Right lobe of liver (tissue), 6 donors: ENCODE measurements around the gene ANOS1. TPM values are rescaled to one million over a fixed set of nuclear protein-coding genes. Genes with fewer than 3 reads are reported as not detected.

Experiments used
- ATAC-seq, 4 donors: fragments of 200-7000 bp; cut with Tn5 transposase; one replicate each; pipeline ENCODE4 v1.9.1; 2020; ENCODE audit warnings: mild to moderate bottlenecking in 4 of 4, moderate library complexity in 4 of 4
- DNase-seq, 3 donors: peaks; one replicate each; pipeline ENCODE4 v3.0.0-alpha.2; 2020
- H3K27ac ChIP-seq, 3 donors: fragments of 200-600 bp; one replicate each; pipeline ENCODE4 v1.8.0; 2022
- H3K27me3 ChIP-seq, 2 donors: fragments of 200-600 bp; one replicate each; pipeline ENCODE4 v1.8.0; 2022
- H3K36me3 ChIP-seq, 4 donors: fragments of 200-600 bp; sonication (generic) in 1 of 4; one replicate each; pipeline versions ENCODE4 v1.5.1 to v1.8.0; 2017 to 2022; ENCODE audit warnings: control low read depth in 1 of 4
- H3K4me1 ChIP-seq, 4 donors: fragments of 200-600 bp; sonication (generic) in 1 of 4; one replicate each; pipeline versions ENCODE4 v1.5.1 to v1.8.0; 2017 to 2022; ENCODE audit warnings: control low read depth in 1 of 4
- H3K4me3 ChIP-seq, 3 donors: fragments of 200-600 bp; one replicate each; pipeline ENCODE4 v1.8.0; 2022
- H3K9me3 ChIP-seq, 4 donors: fragments of 200-600 bp; sonication (generic) in 1 of 4; one replicate each; pipeline versions ENCODE4 v1.5.1 to v1.8.0; 2017 to 2022; ENCODE audit warnings: control low read depth in 1 of 4
- POLR2A ChIP-seq: fragments of 450-650 bp; IDR thresholded peaks from one replicate; pipeline ENCODE4 v1.6.1; 2017; ENCODE audit warnings: antibody characterized with exemption, mild to moderate bottlenecking
- WGBS: methylation state at CpG from one replicate; pipeline ENCODE4 v1.1.6; 2018; ENCODE audit warnings: low coverage, low lambda C conversion rate; ENCODE audit not compliant: insufficient coverage; ENCODE audit errors: missing lambda C conversion rate; 5-methylcytosine and 5-hydroxymethylcytosine counted together
- intact Hi-C, 2 donors: fragments of 100-400 bp; cut with DNase I; formaldehyde crosslinking; loops; one replicate each; pipeline versions ENCODE4 v1.11.2 to v1.14.1; 2022
- total RNA-seq, 6 experiments: library from RNA; depleted of rRNA in 2 of 6; stranded (reverse); fragments of >200 nt in 2 of 6; fragmentation: NEBNext Ultra II Directional in 3 of 6; extraction: Animal tissue kit (Norgen Biotek cat#: 25700) in 3 of 6; gene quantifications; one replicate each; pipeline versions ENCODE4 v1.1.0 to v1.2.4, GENCODE V29; 2016 to 2023
- TF ChIP-seq, protein P1 (sequence below), 4 donors: fragments of 200-600 bp in 3 of 4; fragments of 450-650 bp in 1 of 4; IDR thresholded peaks; one replicate each; pipeline versions ENCODE4 v1.5.1 to v1.8.0; 2016 to 2022; ENCODE audit warnings: antibody characterized with exemption in 4 of 4, mild to moderate bottlenecking in 2 of 4
- donor health status: DM: no; HTN: yes; CAD: no.
- donor health status: DM: no; HTN: no; CAD: no.
- donor health status: DM: no; HTN: no; CAD: no.
- donor health status: DM: no; HTN: yes; CAD: no.
- donor health status: DM: no; HTN: yes; CAD: no.

The ANOS1 gene
- total RNA-seq, 6 experiments from 2014 or later, result 0.22 to 0.81 (median 0.55) TPM

DNA sequence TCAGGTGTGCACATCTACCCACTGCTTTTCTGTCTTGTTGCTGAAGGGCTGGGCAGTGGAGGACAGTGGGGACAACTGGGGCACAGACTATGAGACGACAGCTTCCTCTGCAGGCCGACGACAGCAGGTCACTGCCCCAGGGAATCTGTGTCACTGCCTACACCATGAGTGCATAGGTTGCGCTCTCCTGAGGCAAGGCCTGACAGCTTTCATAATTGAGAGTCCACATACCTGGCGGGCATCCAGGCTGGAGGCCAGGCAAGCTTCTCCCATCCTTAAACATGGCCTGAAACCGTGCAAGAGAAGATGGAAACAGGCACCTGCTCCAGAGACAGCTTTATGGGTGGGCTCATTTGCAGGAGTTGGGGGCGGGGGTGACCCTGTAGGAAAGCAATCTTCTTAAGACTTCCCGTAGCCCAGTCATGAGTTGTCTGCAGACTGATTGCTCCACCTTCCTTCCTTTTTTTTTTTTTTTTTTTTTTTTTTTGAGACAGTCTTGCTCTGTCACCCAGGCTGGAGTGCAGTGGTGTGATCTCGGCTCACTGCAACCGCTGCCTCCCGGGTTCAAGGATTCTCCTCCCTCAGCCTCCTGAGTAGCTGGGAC is 2.9 kb downstream of the ANOS1 start:
- WGBS, result 23% methylated on average over 5 of the region's 11 CpGs
- Histone ChIP-seq H3K27me3 (peaks cover 0 to 3% of the 10 kb centered on the region in 2 donors), H3K4me3 (no peak overlapping the region), H3K36me3 (no peaks in the 10 kb centered on the region), H3K27ac (no peak overlapping the region), H3K9me3 (no peaks in the 10 kb centered on the region), H3K4me1 (peaks cover 0 to 10% (median 0%) of the 10 kb centered on the region in 4 donors)
- intact Hi-C loops, result no loop called here
- ATAC-seq, result peak in 1 of 4 donors; percentile 8
- TF ChIP-seq POLR2A, result no peak
- TF ChIP-seq, protein P1, sequence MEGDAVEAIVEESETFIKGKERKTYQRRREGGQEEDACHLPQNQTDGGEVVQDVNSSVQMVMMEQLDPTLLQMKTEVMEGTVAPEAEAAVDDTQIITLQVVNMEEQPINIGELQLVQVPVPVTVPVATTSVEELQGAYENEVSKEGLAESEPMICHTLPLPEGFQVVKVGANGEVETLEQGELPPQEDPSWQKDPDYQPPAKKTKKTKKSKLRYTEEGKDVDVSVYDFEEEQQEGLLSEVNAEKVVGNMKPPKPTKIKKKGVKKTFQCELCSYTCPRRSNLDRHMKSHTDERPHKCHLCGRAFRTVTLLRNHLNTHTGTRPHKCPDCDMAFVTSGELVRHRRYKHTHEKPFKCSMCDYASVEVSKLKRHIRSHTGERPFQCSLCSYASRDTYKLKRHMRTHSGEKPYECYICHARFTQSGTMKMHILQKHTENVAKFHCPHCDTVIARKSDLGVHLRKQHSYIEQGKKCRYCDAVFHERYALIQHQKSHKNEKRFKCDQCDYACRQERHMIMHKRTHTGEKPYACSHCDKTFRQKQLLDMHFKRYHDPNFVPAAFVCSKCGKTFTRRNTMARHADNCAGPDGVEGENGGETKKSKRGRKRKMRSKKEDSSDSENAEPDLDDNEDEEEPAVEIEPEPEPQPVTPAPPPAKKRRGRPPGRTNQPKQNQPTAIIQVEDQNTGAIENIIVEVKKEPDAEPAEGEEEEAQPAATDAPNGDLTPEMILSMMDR (IDR thresholded peaks at IDR 0.05), result no peak
- peak in 1 of 3 donors; percentile 39 for DNase-seq

DNA sequence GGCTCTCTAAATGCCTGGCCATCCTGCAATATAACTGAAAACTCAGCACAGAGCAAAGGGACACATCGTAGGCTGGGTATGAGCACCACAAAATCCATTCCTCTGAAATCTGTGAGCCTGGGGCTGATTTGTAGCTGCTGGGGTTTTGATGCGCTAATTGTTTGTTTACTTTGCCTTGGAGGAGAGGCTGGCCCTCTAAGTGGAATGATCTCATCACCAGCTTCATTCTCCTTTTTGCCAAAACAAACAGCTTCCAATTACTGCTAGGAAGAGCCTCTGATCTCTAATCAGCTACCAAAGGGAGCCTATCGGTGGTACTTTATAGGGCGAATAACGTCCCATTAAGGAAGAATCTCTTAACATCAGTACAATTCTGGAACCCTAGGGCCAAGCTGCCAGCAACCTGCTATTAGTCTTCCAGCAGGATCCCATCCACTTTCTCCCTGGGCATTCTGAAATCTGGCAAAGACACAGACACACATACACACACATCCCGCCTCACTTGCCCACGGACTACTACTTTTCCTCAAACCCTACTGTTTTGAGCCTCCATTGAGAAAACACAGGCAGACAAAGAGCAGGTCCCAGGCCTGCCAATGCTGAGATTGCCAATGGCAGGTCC is 5.8 kb downstream of the ANOS1 start:
- intact Hi-C loops, result no loop called here
- 35% methylated on average over 6 of the region's 7 CpGs for WGBS
- no peak for DNase-seq
- Histone ChIP-seq H3K27me3 (peaks cover 0 to 3% of the 10 kb centered on the region in 2 donors), H3K4me3 (no peak overlapping the region), H3K4me1 (peaks cover 0 to 5% (median 0%) of the 10 kb centered on the region in 4 donors), H3K36me3 (no peaks in the 10 kb centered on the region), H3K9me3 (no peaks in the 10 kb centered on the region), H3K27ac (no peak overlapping the region)
- TF ChIP-seq, protein P1 (IDR thresholded peaks at IDR 0.05), result no peak
- no peak for TF ChIP-seq POLR2A
- ATAC-seq, result peak in 1 of 4 donors; percentile 75

DNA sequence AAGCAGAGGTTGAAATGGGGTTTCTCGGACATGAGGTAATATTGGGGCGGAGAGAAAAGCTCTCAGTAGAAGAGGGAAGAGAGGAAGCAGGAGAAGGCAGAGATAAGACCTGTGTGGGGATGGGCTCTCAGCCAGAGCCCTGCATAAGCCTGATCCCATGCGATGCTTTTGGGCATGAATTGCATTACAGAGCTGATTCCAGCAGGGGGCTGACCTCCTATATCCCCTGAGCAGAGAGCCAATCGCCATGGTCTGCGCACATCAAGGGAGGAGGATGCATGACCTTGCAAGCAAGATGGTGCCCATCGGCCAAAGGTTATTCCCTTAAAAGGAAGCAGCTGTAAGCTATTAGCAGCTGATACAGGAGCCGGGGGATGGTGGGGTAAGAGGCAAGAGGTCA is 7.6 kb downstream of the ANOS1 start:
- ATAC-seq (peak in 1 of 4 donors; percentile 18), DNase-seq (no peak)
- Histone ChIP-seq H3K4me3 (no peak overlapping the region), H3K27me3 (peaks cover 0 to 3% of the 10 kb centered on the region in 2 donors), H3K36me3 (no peaks in the 10 kb centered on the region), H3K9me3 (no peaks in the 10 kb centered on the region), H3K27ac (no peak overlapping the region), H3K4me1 (no peaks in the 10 kb centered on the region)
- intact Hi-C loops, result no loop called here
- TF ChIP-seq, protein P1 (IDR thresholded peaks at IDR 0.05), result no peak
- no peak for TF ChIP-seq POLR2A
- WGBS, result 27% methylated on average over 7 of the region's 7 CpGs

DNA sequence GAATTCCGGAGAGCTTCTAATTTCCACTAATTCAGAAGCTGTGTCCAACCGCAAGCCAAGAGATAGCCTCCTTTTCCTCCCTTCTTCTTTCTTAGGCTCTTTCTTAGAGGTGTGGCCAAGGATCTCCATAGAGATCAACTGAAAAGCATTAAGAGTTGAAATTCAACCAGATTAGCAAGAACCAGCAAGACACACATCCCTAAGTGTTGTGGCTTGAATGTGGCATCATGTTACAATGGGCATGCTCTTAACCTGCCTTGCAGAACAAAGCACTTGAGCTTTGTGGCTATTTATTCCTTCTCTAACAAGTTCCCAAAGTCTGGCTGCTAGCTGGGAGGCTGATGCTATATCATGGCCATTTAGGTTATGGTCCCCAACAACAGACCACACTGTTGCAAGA is 10.4 kb downstream of the ANOS1 start:
- ATAC-seq, result no peak
- H3K4me1 ChIP-seq, result no peaks in the 10 kb centered on the region
- intact Hi-C loops, result no loop called here
- H3K27me3 ChIP-seq, result no peaks in the 10 kb centered on the region
- no peaks in the 10 kb centered on the region for H3K9me3 ChIP-seq
- WGBS, result 47% methylated on average over 2 of the region's 2 CpGs
- TF ChIP-seq POLR2A, result no peak
- TF ChIP-seq, protein P1 (IDR thresholded peaks at IDR 0.05), result no peak
- H3K27ac ChIP-seq, result no peak overlapping the region
- H3K4me3 ChIP-seq, result no peak overlapping the region
- no peaks in the 10 kb centered on the region for H3K36me3 ChIP-seq
- DNase-seq, result no peak
